ENCODE results near the gene HHIPL1.

- no peak for TF ChIP-seq POLR2AphosphoS5 (IDR thresholded peaks at IDR 0.05; ENCODE audit: low read depth, low read length)
- no peak for TF ChIP-seq TAF1 (IDR thresholded peaks at IDR 0.05; ENCODE audit: low read depth, low read length)
- TF ChIP-seq POLR2A (IDR thresholded peaks at IDR 0.05; ENCODE audit: low read depth, low read length): no peak
- no peak for TF ChIP-seq SPI1 (IDR thresholded peaks at IDR 0.05; ENCODE audit: low read depth, low read length)
Measured at GRCh38 chr14:99707420-99707819, 62.5 kb downstream of the HHIPL1 start.

Measured in GM12891 (cell line).